ENCODE results near the gene DLX6. TPM values are rescaled to one million over a fixed set of nuclear protein-coding genes. Genes with fewer than 3 reads are reported as not detected.

The DLX6 gene
- total and polyA plus RNA-seq, 2 of the 8 experiments (the other 6 are each of a cell fraction or from before 2014, with no cell fraction given) = not detected

- POLR2A ChIA-PET (ENCODE audit: partially characterized antibody) = no interaction called here
- CTCF ChIA-PET (ENCODE audit: partially characterized antibody) = interaction anchor here (0.8 kb wide), 1 partner anchor 12 kb away, joined by 3 read pairs; no protein-coding TSS in a partner anchor
- H3K23me2 ChIP-seq (ENCODE audit: low read depth, low read length) = no peaks in the 10 kb centered on the region
- no peak overlapping the region for H2AFZ ChIP-seq (ENCODE audit: low read length)
- no peaks in the 10 kb centered on the region for H4K20me1 ChIP-seq (replicated peaks in 1 of 2; ENCODE audit: control insufficient read depth in 1 of 2, insufficient read depth in 2 of 2, low read length in 2 of 2)
- no peak overlapping the region for H3K4me2 ChIP-seq (ENCODE audit: insufficient read depth in 1 of 2, low read depth in 2 of 2, low read length in 2 of 2)
- no peak overlapping the region for H3K4me3 ChIP-seq (ENCODE audit: extremely low read depth in 1 of 4, insufficient read depth in 2 of 4, low read depth in 3 of 4, low read length in 4 of 4)
- H3K27ac ChIP-seq (ENCODE audit: low read depth, low read length) = no peak overlapping the region
- H3K18ac ChIP-seq (ENCODE audit: extremely low read depth, low read length) = no peak overlapping the region
- no peaks in the 10 kb centered on the region for H3K79me1 ChIP-seq (ENCODE audit: low read depth, low read length)
- H4K8ac ChIP-seq (ENCODE audit: extremely low read depth, insufficient read depth, low read length) = no peak overlapping the region
- no peak overlapping the region for H2BK12ac ChIP-seq (ENCODE audit: low read depth, low read length)
- FAIRE-seq (no peak), DNase-seq (ENCODE audit: low read depth in 1 of 2, low spot score in 2 of 2) (no peak)
- H3K56ac ChIP-seq (replicated peaks; ENCODE audit: insufficient read length, low read depth, low read length) = no peak overlapping the region
- no peak overlapping the region for H3K4ac ChIP-seq (replicated peaks; ENCODE audit: insufficient read length, low read depth, low read length)
- H2BK15ac ChIP-seq (ENCODE audit: low read length) = no peak overlapping the region
- H3K36me3 ChIP-seq (ENCODE audit: control insufficient read depth in 2 of 4, insufficient read depth in 4 of 4, low read length in 3 of 4) = no peaks in the 10 kb centered on the region
- no peak overlapping the region for H2BK5ac ChIP-seq (ENCODE audit: low read depth, low read length)
- H4K91ac ChIP-seq (replicated peaks; ENCODE audit: insufficient read length, low read length) = no peak overlapping the region
- no peaks in the 10 kb centered on the region for H3K9me3 ChIP-seq (ENCODE audit: insufficient read depth in 2 of 2, low read depth in 1 of 2, low read length in 1 of 2)
- no peaks in the 10 kb centered on the region for H3K27me3 ChIP-seq (replicated peaks in 1 of 4; ENCODE audit: control insufficient read depth in 3 of 4, extremely low read depth in 1 of 4, insufficient read depth in 3 of 4, low read length in 3 of 4)
- H2BK20ac ChIP-seq (ENCODE audit: low read length) = no peak overlapping the region
- no peak overlapping the region for H3K23ac ChIP-seq (ENCODE audit: insufficient read length)
- WGBS, 2 experiments (ENCODE audit: extremely low coverage in 1 of 2, insufficient coverage in 1 of 2, insufficient read length in 1 of 2, insufficient replicate concordance in 2 of 2, low coverage in 1 of 2, low lambda C conversion rate in 2 of 2, missing lambda C conversion rate in 1 of 2) = 81% methylated on average over 2 of the region's 2 CpGs; no CpG with 5 or more reads in 1 of the 2 experiments
- no peak overlapping the region for H2BK120ac ChIP-seq (replicated peaks; ENCODE audit: low read depth, low read length)
- H4K5ac ChIP-seq (ENCODE audit: insufficient read length, low read depth, low read length) = no peak overlapping the region
- no peaks in the 10 kb centered on the region for H3K4me1 ChIP-seq (replicated peaks in 1 of 4; ENCODE audit: control insufficient read depth in 3 of 4, insufficient read depth in 4 of 4, low read length in 3 of 4)
- H3K9ac ChIP-seq (replicated peaks in 1 of 4; ENCODE audit: extremely low read depth in 1 of 4, low read depth in 3 of 4, low read length in 3 of 4) = no peak overlapping the region
- H2AK5ac ChIP-seq (ENCODE audit: low read depth, low read length) = no peak overlapping the region
- no peak overlapping the region for H3K14ac ChIP-seq (ENCODE audit: insufficient read length)
- no peaks in the 10 kb centered on the region for H3K79me2 ChIP-seq (ENCODE audit: control insufficient read depth in 1 of 2, insufficient read depth in 2 of 2, low read length in 2 of 2)
- no peak for TF ChIP-seq TBP (IDR thresholded peaks at IDR 0.05; ENCODE audit: low read depth, low read length)
- no peak for TF ChIP-seq MAFK (IDR thresholded peaks at IDR 0.05; ENCODE audit: low read depth, low read length)
- TF ChIP-seq SUZ12 (IDR thresholded peaks at IDR 0.05; ENCODE audit: low read length) = no peak
- TF ChIP-seq POLR2A (IDR thresholded peaks at IDR 0.05; ENCODE audit: control extremely low read depth in 1 of 2, low read depth in 2 of 2, low read length in 2 of 2) = no peak
- TF ChIP-seq CTCF (IDR thresholded peaks at IDR 0.05; ENCODE audit: control extremely low read depth in 1 of 3, insufficient read depth in 1 of 3, low read depth in 1 of 3, low read length in 3 of 3) = no peak
- TF ChIP-seq ATF3 (IDR thresholded peaks at IDR 0.05; ENCODE audit: insufficient read depth, low read depth, low read length) = no peak
- no peak for TF ChIP-seq CBX5 (IDR thresholded peaks at IDR 0.05; ENCODE audit: low read depth, low read length)
- no peak for TF ChIP-seq JUND (IDR thresholded peaks at IDR 0.05; ENCODE audit: low read length)
- TF ChIP-seq CHD1 (IDR thresholded peaks at IDR 0.05; ENCODE audit: low read depth, low read length) = no peak
- TF ChIP-seq KDM5A (IDR thresholded peaks at IDR 0.05; ENCODE audit: low read length) = no peak
- TF ChIP-seq EGR1 (IDR thresholded peaks at IDR 0.05; ENCODE audit: borderline replicate concordance, low read depth, low read length) = no peak
- no peak for TF ChIP-seq JUN (IDR thresholded peaks at IDR 0.05; ENCODE audit: low read depth, low read length)
These were observed 36.4 kb upstream of the DLX6 start for GRCh38 chr7:96968981-96969380.
